Stimulated activated CD8-positive, alpha-beta memory T cell treated with anti-CD3 and anti-CD28 coated beads, Interleukin-12 subunit alpha, Interleukin-12 subunit beta, amount 100 ng/mL, for 4 hours (primary cell): Measurements from ENCODE around the gene PLOD3.

Source experiments
- DNase-seq: peaks from one replicate; pipeline ENCODE4 v3.0.0-alpha.2; 2020; ENCODE audit warnings: low read depth

Gene PLOD3

GRCh38 chr7:101164071-101164840 is 53.1 kb downstream of the PLOD3 start:
- no peak for DNase-seq

DNA sequence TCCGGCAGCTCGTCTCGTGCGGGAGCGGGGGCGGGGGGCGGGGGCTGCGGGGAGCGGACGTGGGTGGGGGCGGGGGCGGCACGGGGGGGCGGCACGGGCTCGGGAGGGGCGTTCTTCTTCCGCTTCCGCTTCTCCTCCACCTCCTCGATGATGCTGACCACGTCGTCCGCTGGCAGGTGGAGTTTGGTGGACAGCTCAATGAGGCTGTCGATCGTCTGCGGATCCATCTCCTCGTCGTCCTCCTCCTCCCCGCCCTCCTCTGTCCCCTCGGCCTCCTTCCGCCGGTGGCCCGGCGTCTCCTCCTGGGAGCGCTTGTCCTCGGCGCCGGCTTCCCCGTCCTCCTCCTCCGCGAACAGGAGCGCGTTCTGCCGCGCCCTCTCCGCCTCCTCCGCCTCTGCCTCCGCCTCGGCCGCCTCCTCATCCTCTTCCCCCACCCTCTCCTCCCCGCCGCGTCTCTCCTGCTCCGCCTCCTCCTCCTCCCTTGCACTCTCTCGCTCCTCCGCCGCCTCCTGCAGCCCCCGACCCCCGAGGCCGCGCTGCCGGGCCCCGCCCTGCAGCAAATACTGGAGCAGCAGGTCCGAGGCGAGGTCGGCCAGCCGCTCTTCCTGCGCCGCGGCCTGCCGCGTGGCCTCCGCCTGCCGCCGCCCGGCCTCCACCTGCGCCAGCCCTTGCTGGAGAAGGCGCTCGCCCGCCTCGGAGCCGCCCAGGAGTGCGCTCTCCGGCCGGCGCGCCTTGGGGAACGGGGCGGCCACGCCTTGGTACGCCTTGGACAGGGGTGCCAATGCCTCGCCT is 53.9 kb downstream of the PLOD3 start:
- DNase-seq: no peak

- no peak for DNase-seq
Observed at GRCh38 chr7:101162551-101163278, 54.7 kb downstream of the PLOD3 start.

DNA sequence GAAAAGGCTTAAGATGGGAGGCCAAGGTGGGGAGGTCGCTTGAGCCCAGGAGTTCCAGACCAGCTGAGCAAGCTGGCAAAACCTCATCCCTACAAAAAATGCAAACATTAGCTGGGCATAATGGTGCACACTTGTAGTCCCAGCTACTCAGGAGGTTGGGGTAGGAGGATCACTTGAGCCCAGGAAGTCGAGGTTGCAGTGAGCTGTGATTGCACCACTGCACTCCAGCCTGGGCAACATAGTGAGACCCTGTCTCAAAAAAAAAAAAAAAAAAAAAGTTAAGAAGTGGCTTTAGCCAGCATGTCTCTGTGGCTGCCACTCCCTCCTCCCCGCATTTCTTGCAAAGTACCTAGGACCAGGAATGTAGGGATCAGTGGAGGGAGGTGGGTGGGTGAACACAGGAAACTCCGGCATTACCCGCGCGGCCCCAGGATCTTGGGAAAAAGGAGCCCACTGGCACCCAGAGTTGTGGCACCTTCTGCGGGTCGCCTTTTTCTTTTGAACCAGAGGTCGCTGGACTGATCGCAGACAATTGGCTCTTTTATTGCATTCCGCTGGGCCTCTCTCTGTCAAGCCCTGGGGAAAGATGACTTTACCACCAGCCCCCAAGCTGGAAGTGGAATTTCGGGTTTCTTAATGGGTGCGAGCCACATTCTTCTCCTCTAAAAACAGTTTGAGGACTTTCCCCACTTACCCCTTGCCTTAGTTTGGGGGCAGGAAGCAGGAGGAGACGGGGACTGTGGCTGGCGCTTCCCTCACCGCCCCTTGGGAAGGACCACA is 55.5 kb downstream of the PLOD3 start:
- DNase-seq: no peak

- DNase-seq: no peak
Observed at GRCh38 chr7:101160910-101161309, 56.5 kb downstream of the PLOD3 start.

- DNase-seq: no peak
Observed at GRCh38 chr7:101159696-101160674, 57.4 kb downstream of the PLOD3 start.

DNA sequence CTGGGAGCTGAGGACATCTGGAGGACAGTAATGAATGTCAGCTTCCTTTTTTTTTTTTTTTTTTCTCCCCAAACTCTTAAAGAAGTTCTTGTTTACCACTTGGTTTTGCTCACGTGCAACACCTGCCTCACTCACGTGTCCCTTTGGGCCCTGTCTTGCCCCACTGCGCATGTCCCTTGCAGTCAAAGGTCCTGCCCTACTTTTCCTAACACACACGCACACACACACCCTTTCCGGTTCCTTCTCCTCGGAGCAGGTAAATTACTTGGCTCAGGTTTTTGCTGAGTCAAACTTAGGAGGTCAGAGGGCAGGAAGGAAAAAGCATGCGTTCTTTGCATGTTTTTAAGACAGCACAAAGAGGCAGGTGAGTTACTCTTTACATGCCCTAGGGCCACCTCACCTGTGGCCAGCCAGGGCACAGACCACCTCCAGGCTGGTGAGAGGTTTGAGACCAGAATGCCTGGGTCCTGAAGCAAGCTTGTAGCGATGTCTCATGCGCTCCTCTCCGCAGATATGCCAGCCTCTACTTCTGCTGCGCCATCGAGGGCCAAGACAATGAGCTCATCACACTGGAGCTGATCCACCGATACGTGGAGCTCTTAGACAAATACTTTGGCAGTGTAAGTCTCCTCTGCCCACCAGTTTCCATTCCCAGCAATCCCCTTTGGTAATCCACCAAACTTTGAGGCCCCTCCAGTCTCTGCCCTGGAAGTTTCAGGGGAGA is 60.4 kb downstream of the PLOD3 start:
- no peak for DNase-seq

GRCh38 chr7:101156277-101156676 is 61.1 kb downstream of the PLOD3 start:
- DNase-seq: no peak
